ENCODE results near the gene DACH2.

DACH2 gene

DNA sequence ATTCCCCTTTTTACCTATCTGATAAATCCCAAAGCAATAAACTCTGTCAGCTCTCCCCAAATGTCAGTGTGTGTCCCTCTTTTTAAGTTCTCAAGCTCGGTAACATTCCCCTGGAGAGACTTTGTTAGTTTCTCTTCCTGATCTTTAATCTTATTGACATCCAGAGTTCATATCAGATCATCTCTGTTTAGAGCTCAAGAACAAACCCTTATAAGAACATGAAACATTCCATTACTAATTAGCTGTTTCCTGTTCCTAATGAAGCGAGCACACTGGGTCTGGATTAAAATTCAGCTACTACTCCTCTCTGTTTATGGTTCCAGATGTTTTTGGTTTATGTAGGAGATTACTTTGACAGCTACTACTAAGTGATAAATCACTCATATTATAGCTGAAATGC, 681.5 kb downstream of the DACH2 start:
- DNase-seq, result no peak

DNA sequence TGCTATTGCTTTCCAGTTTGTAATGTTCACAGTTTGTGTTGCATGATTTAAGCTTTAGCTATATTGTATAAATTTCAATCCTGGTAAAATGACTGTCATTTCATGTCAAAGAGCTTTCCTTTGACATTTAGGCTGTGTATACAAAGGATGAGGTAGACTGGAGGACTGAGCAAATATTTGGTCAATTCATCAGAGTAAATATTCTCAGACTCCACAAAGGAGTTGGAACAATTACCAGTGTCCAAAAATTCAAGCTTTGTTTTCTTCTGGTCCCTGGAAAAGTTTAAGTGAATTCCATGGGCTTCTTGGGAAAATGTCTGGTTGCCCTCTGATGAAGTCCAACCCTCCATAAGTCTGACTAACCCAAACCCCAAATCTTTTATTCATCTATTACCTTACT, 682.4 kb downstream of the DACH2 start:
- DNase-seq, result no peak

DNA sequence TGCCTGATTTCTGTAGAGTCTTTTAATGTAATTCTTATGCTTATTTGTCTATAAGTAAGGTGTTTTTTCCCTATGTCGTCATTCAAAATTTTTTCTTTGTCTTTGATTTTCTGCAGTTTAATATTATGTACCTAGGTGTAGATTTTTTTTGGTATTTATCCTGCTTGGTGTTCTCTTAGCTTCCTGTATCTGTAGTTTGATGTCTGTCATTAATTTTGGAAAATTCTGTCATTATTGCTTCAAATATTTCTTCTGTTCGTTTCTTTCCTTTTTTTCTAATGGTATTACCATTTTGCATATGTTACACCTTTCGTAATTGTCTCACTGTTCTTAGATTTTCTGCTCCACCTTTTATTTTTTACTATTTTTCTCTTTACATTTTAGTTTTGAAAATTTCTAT, 696.9 kb downstream of the DACH2 start:
- no peak for DNase-seq

Measured in NCI-H2081 (cell line).